ENCODE data around the gene FBN2.

DNA sequence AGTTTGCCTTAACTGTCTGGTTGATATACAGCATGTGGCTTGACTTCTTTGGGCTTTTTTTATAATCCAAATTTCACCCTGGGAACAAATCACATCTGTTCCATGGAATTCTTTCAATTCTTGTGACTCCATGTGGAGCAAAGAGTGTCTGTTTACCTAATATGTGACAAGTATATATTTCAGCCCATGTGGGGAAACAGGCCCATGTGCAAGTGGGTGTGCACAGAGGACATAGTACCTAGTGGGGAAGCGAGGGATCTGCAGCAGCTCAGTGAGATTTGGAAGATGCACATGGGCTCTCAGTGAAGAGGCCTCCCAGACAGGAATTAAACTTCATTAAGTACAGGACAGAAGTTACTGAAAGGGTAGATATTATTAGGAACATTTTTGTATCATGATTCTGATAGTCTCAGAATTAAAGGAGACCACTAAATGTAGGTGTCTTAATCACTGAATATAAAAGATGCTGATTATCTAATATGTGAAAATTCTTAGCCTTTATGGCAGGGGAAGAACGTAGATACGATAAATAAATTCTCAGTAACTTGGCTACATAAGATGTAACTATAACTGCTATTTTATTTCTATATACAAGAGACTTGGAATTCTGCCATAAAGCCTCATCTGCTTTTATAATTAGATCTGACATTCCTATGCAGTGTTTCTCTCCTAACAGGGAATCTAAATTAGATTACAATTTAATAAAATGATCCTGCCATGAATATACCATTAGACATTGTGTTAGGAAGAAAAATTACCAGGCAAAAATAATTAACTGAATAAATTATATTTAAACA, 273.3 kb downstream of the FBN2 start:
- no peak for TF ChIP-seq POLR2A (IDR thresholded peaks at IDR 0.05; ENCODE audit: low read length)
- no peak for TF ChIP-seq GATA1 (IDR thresholded peaks at IDR 0.05; ENCODE audit: low read depth, low read length)
